ENCODE measurements around the gene CCDC159.
"Not testable (repeated sequence)": the region's sequence is repeated elsewhere in the genome, so short reads cannot be mapped to it uniquely, and the experiment has no call there.

Gene CCDC159

DNA sequence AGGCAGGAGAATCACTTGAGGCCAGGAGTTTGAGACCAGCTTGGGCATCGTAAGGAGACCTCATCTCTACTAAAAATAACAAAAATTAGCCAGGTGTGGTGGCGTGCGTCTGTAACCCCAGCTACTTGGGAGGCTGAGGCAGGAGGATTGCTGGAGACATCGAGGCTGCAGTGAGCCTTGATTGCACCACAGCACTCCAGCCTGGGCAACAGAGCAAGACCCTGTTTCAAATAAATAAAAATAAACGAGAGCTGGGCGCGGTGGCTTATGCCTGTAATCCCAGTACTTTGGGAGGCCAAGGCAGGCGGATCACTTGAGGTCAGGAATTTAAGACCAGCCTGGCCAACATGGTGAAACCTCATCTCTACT is 6.2 kb upstream of the CCDC159 start:
- H3K27ac ChIP-seq (ENCODE audit: low read length); H3K36me3 ChIP-seq (ENCODE audit: insufficient read depth, low read depth, low read length); H3K4me1 ChIP-seq (ENCODE audit: insufficient read depth, low read length); H3K27me3 ChIP-seq (ENCODE audit: insufficient read depth, low read length); H3K9ac ChIP-seq (ENCODE audit: low read depth, low read length); H3K9me3 ChIP-seq (ENCODE audit: insufficient read depth, low read depth, low read length): not testable (repeated sequence)
- peak overlapping the region; percentile 79; the same call in 1 of the 2 replicates for H3K4me3 ChIP-seq (ENCODE audit: low read length)

DNA sequence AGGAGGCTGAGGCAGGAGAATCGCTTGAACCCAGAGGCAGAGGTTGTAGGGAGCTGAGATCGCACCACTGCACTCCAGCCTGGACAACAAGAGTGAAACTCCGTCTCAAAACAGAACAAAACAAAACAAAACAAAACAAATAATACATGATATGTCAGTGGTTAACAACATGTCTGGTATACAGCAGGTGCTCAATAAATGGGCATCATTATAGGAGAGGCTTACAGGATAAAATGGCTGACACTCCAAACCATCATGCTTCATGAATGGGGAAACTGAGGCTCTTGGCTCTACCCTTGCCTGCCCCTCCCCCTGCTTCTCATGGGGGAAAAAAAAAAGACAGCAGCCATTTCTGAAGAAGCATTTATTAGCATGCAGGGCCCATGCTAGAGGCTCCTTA is 3.9 kb upstream of the CCDC159 start:
- H3K4me1 ChIP-seq (ENCODE audit: insufficient read depth, low read length) = peaks cover 4% of the 10 kb centered on the region
- H3K36me3 ChIP-seq (ENCODE audit: insufficient read depth, low read depth, low read length) = no peaks in the 10 kb centered on the region
- no peak overlapping the region for H3K9ac ChIP-seq (ENCODE audit: low read depth, low read length)
- H3K9me3 ChIP-seq (ENCODE audit: insufficient read depth, low read depth, low read length) = no peaks in the 10 kb centered on the region
- H3K27ac ChIP-seq (ENCODE audit: low read length) = no peak overlapping the region
- H3K27me3 ChIP-seq (ENCODE audit: insufficient read depth, low read length) = no peaks in the 10 kb centered on the region
- H3K4me3 ChIP-seq (ENCODE audit: low read length) = no peak overlapping the region

DNA sequence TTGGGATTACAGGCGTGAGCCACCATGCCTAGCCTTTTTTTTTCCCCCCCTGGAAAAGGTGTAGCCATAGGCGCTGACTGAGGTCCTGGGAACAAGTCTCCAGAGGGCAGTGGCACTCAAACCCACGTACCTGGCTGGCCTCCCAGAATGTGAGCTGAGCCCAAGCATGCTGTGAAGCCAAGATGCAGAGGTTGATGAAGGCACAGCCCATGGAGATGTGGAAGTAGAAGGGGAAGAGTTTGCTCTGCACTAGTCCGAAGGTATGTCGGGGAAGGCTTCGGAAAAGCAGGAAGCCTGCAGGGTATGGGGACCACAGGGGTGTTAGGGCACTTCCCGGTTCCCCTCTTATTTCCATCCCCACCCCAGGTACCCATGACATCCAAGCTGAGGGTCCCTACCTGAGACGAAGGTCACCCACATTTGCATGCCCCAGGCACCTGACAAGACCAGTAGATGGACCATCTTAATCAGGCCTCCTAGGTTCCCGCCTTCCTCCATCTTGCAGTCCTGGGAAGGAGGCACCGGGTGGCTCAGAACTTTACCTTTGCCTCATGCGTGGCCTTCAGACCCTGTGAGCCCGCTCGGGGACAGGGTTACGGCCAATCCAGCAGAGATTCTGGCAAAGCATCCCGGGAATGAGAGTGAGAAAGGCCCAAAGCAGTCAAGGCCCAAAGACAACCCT is 1.1 kb upstream of the CCDC159 start:
- H3K9ac ChIP-seq (ENCODE audit: low read depth, low read length) = peak overlapping the region; percentile 88; the same call in 1 of the 2 replicates
- H3K4me3 ChIP-seq (ENCODE audit: low read length) = peak overlapping the region; percentile 96
- H3K27me3 ChIP-seq (ENCODE audit: insufficient read depth, low read length) = no peaks in the 10 kb centered on the region
- no peaks in the 10 kb centered on the region for H3K9me3 ChIP-seq (ENCODE audit: insufficient read depth, low read depth, low read length)
- H3K36me3 ChIP-seq (ENCODE audit: insufficient read depth, low read depth, low read length) = no peaks in the 10 kb centered on the region
- H3K27ac ChIP-seq (ENCODE audit: low read length) = no peak overlapping the region
- peaks cover 4% of the 10 kb centered on the region for H3K4me1 ChIP-seq (ENCODE audit: insufficient read depth, low read length)

DNA sequence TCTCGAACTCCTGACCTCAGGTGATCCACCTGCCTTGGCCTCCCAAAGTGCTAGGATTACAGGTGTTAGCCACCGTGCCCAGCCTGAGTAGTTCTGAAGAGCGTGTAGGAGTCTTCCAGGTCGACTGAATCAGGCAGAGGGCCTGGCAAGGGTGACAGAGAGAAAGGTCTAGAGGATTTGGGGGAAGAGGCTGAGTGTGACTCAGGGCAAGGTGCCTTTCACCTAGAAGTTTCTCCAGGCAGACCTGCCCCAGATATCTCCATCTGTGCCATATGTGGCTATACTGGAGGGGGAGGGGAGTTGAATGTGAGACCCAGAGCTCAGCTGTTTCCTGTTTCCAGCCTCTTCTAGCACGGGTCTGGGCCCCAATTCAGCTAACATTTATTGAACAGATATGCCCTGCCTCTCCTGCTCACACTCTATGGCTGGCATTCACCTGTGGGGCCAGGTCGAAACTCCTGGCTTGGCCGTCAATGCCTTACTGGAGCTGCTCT is 1.3 kb downstream of the CCDC159 start:
- H3K27ac ChIP-seq (ENCODE audit: low read length) = no peak overlapping the region
- no peak overlapping the region for H3K4me3 ChIP-seq (ENCODE audit: low read length)
- H3K36me3 ChIP-seq (ENCODE audit: insufficient read depth, low read depth, low read length) = no peaks in the 10 kb centered on the region
- peaks cover 4% of the 10 kb centered on the region for H3K4me1 ChIP-seq (ENCODE audit: insufficient read depth, low read length)
- no peak overlapping the region for H3K9ac ChIP-seq (ENCODE audit: low read depth, low read length)
- H3K27me3 ChIP-seq (ENCODE audit: insufficient read depth, low read length) = no peaks in the 10 kb centered on the region
- no peaks in the 10 kb centered on the region for H3K9me3 ChIP-seq (ENCODE audit: insufficient read depth, low read depth, low read length)

DNA sequence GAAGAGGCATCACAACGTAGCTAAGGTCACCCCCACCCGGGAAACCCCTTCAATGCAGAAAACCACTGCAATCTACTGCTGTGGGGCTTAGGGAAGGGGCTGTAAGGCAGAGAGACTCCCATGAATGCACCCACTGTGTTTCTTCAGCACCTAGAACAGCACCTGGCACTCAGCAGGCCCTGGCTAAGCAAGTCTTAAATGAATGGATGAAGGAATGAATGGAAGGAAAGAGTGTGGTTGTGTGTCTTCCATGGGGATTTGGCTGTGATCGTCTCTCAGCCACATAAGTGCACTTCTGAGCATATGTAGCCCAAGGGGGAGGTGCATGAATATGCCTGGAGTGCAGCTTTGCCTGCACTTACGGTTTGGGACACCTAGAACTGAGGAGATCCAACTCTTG is 2.9 kb downstream of the CCDC159 start:
- no peaks in the 10 kb centered on the region for H3K9me3 ChIP-seq (ENCODE audit: insufficient read depth, low read depth, low read length)
- no peaks in the 10 kb centered on the region for H3K36me3 ChIP-seq (ENCODE audit: insufficient read depth, low read depth, low read length)
- H3K27me3 ChIP-seq (ENCODE audit: insufficient read depth, low read length) = no peaks in the 10 kb centered on the region
- H3K4me3 ChIP-seq (ENCODE audit: low read length) = no peak overlapping the region
- no peak overlapping the region for H3K27ac ChIP-seq (ENCODE audit: low read length)
- H3K4me1 ChIP-seq (ENCODE audit: insufficient read depth, low read length) = peaks cover 4% of the 10 kb centered on the region
- H3K9ac ChIP-seq (ENCODE audit: low read depth, low read length) = no peak overlapping the region

DNA sequence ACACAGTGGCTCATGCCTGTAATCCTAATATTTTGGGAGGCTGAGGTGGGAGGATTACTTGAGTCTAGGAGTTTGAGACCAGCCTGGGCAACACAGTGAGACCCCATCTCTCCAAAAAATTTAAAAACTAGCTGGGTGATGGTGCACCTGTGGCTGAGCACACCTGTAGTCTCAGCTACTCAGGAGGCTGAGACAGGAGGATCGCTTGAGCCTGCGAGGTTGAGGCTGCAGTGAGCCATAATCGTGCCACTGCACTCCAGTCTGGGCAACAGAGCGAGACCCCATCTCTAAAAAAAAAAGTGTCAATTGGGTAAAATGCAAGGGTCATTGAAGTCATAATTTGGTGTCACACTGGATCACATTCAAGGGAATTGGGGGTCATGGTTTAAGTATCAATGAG is 7.8 kb downstream of the CCDC159 start:
- not testable (repeated sequence) for H3K4me1 ChIP-seq (ENCODE audit: insufficient read depth, low read length); H3K36me3 ChIP-seq (ENCODE audit: insufficient read depth, low read depth, low read length); H3K9me3 ChIP-seq (ENCODE audit: insufficient read depth, low read depth, low read length); H3K4me3 ChIP-seq (ENCODE audit: low read length); H3K27ac ChIP-seq (ENCODE audit: low read length); H3K9ac ChIP-seq (ENCODE audit: low read depth, low read length)
- peaks cover 30% of the 10 kb centered on the region for H3K27me3 ChIP-seq (ENCODE audit: insufficient read depth, low read length)

DNA sequence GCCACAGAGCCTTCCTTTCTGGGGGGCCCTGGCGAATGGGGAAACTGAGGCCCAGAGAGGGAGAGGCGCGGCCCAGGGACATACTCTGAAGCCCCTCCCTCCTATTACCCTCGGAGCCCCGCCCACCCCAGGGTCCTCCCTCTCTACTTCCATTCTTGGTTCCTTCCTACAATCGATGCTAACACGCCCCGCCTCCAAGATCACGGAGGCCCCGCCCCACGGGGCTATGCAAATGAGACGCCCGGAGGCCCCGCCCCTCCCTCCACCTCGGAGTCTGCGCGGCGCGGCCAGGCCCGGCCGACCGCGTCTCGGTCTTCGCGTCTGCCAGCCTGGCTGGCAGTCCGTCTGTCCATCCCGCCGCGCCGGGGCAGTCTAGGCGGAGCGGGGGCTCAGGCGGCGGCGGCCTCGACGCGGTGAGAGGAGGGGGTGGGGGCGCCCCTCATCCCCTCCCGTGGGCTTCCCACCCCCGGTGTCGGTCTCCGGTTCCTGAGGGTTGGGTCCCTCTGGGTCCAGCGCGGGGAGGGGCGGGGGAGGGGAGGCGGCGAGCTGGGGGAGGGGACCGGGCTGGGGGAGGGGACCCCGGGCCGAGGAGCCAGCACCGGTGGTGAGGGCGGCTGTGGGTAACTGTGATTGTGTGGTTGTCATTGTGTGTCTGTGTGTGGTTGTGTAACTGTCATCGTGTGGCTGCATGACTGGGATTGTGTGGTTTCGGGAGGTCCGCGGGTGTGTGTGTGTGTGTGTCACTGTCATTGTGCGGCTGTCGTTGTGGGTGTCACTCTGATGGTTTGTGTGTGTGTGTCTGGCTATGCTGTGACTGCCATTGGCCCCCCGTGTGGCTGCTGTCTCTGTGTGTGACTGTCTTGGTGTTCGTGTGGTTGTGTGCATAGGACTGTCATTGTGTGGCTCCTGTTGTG is 9.1 kb downstream of the CCDC159 start, which contains the start of gene PLPPR2:
TSS of gene PLPPR2 (plus strand) at position 273 of the 914 bp plus-strand sequence. CDS start 2,242 bp downstream, outside the sequence.
- H3K36me3 ChIP-seq (ENCODE audit: insufficient read depth, low read depth, low read length) = no peaks in the 10 kb centered on the region
- peaks cover 3% of the 10 kb centered on the region; the same call in 1 of the 2 replicates for H3K4me1 ChIP-seq (ENCODE audit: insufficient read depth, low read length)
- peaks cover 39% of the 10 kb centered on the region for H3K27me3 ChIP-seq (ENCODE audit: insufficient read depth, low read length)
- no peak within 1 kb of the TSS for H3K9ac ChIP-seq (ENCODE audit: low read depth, low read length)
- no peak within 1 kb of the TSS for H3K27ac ChIP-seq (ENCODE audit: low read length)
- H3K9me3 ChIP-seq (ENCODE audit: insufficient read depth, low read depth, low read length) = no peaks in the 10 kb centered on the region
- H3K4me3 ChIP-seq (ENCODE audit: low read length) = peak within 1 kb of the TSS; percentile 58

DNA sequence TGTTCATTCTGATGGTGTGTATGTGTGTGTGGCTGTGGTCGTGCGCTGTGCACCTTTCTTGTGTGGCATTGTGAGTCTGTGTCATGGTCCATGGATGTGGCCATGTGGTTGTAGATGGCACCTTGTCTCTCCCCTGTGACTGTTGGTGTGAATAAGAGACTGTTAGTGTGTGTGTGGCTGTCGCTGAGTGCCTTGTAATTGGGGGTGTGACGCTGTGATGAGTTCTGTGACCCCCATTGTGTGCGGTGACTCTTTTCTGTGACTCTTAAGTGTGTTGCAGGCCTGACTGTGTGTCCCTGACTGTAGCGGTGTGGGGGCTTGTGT is 9.7 kb downstream of the CCDC159 start:
- Histone ChIP-seq H3K36me3 (ENCODE audit: insufficient read depth, low read depth, low read length) (no peaks in the 10 kb centered on the region), H3K4me1 (ENCODE audit: insufficient read depth, low read length) (peaks cover 3% of the 10 kb centered on the region; the same call in 1 of the 2 replicates), H3K4me3 (ENCODE audit: low read length) (peak overlapping the region; percentile 58), H3K9ac (ENCODE audit: low read depth, low read length) (no peak overlapping the region), H3K27ac (ENCODE audit: low read length) (no peak overlapping the region), H3K9me3 (ENCODE audit: insufficient read depth, low read depth, low read length) (no peaks in the 10 kb centered on the region), H3K27me3 (ENCODE audit: insufficient read depth, low read length) (peaks cover 46% of the 10 kb centered on the region)

DNA sequence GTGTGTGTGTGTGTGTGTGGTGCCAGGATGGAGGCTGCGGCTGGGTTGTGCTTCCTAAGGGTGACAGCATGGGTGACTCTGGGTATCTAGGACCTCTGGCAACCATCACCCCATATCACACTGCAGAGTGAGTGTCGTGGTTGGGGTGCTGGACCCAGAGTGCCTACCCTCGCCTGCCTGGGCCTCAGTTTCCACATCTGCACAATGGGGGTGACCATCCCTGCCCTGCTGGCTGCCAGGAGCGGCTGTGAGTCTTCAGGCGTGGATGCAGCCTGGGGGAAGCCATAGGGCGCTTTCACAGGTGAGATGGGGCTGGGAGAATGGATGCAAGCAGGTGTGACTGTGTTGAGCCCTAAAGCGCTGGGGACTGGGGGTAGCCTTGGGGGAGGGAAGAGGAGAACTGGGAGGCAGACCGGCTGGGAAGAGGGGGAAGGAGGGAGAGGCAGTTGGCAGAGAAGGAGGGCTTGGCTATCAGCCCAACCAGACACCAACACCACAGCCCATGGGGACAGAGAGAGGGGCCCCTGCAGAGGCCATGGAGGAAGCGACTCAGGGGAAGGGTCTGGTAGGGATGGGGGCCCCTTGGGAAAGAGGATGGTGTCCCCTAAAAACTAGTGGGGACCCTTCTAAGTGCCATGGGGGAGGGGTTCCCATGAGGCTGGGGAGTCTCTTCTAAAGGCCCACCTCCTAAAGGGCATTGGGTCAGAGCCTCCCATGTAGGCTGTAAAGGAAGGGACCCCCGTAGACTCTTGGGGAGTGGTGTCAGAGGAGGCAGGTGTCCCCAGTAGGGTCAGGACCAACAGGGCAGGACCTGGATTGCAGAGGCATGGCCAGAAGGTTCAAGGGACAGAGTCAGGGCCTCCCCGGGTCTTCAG is 10.6 kb downstream of the CCDC159 start:
- Histone ChIP-seq H3K9ac (ENCODE audit: low read depth, low read length) (no peak overlapping the region), H3K4me3 (ENCODE audit: low read length) (no peak overlapping the region), H3K36me3 (ENCODE audit: insufficient read depth, low read depth, low read length) (no peaks in the 10 kb centered on the region), H3K4me1 (ENCODE audit: insufficient read depth, low read length) (peaks cover 5% of the 10 kb centered on the region; the same call in 1 of the 2 replicates), H3K27ac (ENCODE audit: low read length) (no peak overlapping the region), H3K27me3 (ENCODE audit: insufficient read depth, low read length) (peaks cover 47% of the 10 kb centered on the region), H3K9me3 (ENCODE audit: insufficient read depth, low read depth, low read length) (no peaks in the 10 kb centered on the region)

DNA sequence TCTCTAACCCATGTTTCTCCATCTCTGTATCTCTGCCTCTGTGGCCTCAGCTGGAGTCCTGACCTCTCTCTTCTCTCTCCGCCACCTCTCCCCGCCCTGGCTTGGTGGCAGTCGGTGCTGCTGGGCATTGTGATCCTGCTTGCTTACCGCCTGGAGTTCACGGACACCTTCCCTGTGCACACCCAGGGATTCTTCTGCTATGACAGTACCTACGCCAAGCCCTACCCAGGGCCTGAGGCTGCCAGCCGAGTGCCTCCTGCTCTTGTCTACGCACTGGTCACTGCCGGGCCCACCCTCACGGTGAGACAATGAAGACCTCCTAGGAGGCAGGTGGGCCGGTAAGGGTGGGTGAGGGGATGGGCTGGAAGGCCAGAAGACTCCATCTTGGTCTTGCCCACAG is 13.1 kb downstream of the CCDC159 start:
- Histone ChIP-seq H3K9me3 (ENCODE audit: insufficient read depth, low read depth, low read length) (no peaks in the 10 kb centered on the region), H3K27ac (ENCODE audit: low read length) (no peak overlapping the region), H3K27me3 (ENCODE audit: insufficient read depth, low read length) (peaks cover 47% of the 10 kb centered on the region), H3K4me3 (ENCODE audit: low read length) (no peak overlapping the region), H3K36me3 (ENCODE audit: insufficient read depth, low read depth, low read length) (no peaks in the 10 kb centered on the region), H3K9ac (ENCODE audit: low read depth, low read length) (no peak overlapping the region), H3K4me1 (ENCODE audit: insufficient read depth, low read length) (peaks cover 5% of the 10 kb centered on the region; the same call in 1 of the 2 replicates)

DNA sequence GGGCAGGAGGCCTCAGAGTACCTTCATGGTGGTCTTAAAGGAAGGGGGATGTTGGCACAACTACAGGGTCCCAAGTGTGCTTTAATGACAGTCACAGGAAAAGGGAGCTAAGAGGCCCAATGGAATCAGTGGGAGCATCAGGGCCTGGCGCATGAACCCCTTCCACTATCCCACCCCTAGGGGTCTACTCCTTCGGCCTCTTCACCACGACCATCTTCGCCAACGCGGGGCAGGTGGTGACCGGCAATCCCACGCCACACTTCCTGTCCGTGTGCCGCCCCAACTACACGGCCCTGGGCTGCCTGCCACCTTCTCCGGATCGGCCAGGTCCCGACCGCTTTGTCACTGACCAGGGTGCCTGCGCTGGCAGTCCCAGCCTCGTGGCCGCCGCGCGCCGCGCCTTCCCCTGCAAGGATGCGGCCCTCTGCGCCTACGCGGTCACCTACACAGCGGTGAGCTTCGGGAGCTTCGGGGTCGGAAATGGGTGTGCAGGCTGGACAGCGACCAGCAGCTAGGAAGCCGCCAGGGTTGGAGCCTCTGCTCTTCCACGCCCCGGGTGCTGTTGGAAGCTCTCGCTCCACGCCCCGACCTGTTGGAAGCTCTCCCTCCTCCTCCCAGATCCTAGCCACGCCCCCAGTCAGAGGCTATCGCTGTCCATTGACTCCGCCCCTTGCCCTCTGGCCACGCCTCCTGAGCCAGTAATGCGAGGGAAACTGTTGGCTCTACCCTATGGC is 14.9 kb downstream of the CCDC159 start:
- Histone ChIP-seq H3K4me1 (ENCODE audit: insufficient read depth, low read length) (peaks cover 2% of the 10 kb centered on the region; the same call in 1 of the 2 replicates), H3K27ac (ENCODE audit: low read length) (no peak overlapping the region), H3K27me3 (ENCODE audit: insufficient read depth, low read length) (peaks cover 41% of the 10 kb centered on the region), H3K9ac (ENCODE audit: low read depth, low read length) (peak overlapping the region; percentile 2; the same call in 1 of the 2 replicates), H3K36me3 (ENCODE audit: insufficient read depth, low read depth, low read length) (no peaks in the 10 kb centered on the region), H3K4me3 (ENCODE audit: low read length) (peak overlapping the region; percentile 53), H3K9me3 (ENCODE audit: insufficient read depth, low read depth, low read length) (no peaks in the 10 kb centered on the region)
